MM.1S (cell line): ENCODE results near the gene SUSD1.

Source experiments
- CTCF ChIP-seq: fragments of 300-600 bp; sonication (generic); IDR thresholded peaks from 2 replicates; pipeline ENCODE4 v1.5.1; 2016; ENCODE audit warnings: antibody characterized with exemption, low read length, mixed read lengths
- EZH2 ChIP-seq: fragments of 300-600 bp; sonication (generic); optimal IDR thresholded peaks from 2 replicates; pipeline ENCODE3; 2017; ENCODE audit warnings: low read depth, mild to moderate bottlenecking, antibody characterized with exemption, low read length, mixed read lengths
- EZH2phosphoT487 ChIP-seq: fragments of 300-600 bp; sonication (generic); IDR thresholded peaks from 2 replicates; pipeline ENCODE4 v1.6.1; 2018; ENCODE audit warnings: antibody characterized with exemption, low read length

GRCh38 chr9:112174222-112174964, 704 bp downstream of the SUSD1 start:
- TF ChIP-seq CTCF (no peak), EZH2phosphoT487 (no peak), EZH2 (no peak)
